ENCODE data around the gene CXCR3.

DNA sequence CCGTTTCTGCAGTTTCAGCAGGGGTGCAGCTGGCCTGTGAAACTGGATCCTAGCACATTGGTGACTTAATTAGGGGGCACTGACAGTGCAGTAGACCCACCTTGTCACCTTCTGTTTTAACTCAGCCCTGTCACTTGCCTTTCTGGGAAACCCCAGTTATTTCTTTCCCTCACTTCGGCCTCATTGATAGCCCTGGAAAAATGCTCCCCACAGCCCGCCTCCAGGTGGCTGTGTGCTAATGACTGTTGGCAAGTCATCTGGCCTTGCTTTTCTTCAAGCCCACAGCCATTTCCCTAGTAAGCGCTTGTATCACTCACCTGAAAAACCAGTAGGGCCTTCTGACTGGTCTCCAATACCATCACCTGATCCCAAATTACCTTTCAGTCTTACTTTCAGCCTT lies 3.3 kb downstream of the CXCR3 start:
- TF ChIP-seq, protein P1, sequence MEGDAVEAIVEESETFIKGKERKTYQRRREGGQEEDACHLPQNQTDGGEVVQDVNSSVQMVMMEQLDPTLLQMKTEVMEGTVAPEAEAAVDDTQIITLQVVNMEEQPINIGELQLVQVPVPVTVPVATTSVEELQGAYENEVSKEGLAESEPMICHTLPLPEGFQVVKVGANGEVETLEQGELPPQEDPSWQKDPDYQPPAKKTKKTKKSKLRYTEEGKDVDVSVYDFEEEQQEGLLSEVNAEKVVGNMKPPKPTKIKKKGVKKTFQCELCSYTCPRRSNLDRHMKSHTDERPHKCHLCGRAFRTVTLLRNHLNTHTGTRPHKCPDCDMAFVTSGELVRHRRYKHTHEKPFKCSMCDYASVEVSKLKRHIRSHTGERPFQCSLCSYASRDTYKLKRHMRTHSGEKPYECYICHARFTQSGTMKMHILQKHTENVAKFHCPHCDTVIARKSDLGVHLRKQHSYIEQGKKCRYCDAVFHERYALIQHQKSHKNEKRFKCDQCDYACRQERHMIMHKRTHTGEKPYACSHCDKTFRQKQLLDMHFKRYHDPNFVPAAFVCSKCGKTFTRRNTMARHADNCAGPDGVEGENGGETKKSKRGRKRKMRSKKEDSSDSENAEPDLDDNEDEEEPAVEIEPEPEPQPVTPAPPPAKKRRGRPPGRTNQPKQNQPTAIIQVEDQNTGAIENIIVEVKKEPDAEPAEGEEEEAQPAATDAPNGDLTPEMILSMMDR (IDR thresholded peaks at IDR 0.05): no peak
- TF ChIP-seq POLR2A (IDR thresholded peaks at IDR 0.05) (no peak), EP300 (IDR thresholded peaks at IDR 0.05) (no peak)

All from ovary (tissue), 3 donors.